GM10266 (cell line): ENCODE results near the gene GALM.
"Not testable (repeated sequence)": the region's sequence is repeated elsewhere in the genome, so short reads cannot be mapped to it uniquely, and the experiment has no call there.

Experiments
- DNase-seq: peaks from one replicate; pipeline ENCODE4 v3.0.0; 2012; ENCODE audit errors: extremely low spot score
- CTCF ChIP-seq: IDR thresholded peaks from 2 replicates; pipeline ENCODE4 v1.5.1; 2012; ENCODE audit warnings: mild to moderate bottlenecking, low read depth; ENCODE audit not compliant: control insufficient read depth, insufficient read depth; ENCODE audit errors: missing control alignments

The GALM gene

DNA sequence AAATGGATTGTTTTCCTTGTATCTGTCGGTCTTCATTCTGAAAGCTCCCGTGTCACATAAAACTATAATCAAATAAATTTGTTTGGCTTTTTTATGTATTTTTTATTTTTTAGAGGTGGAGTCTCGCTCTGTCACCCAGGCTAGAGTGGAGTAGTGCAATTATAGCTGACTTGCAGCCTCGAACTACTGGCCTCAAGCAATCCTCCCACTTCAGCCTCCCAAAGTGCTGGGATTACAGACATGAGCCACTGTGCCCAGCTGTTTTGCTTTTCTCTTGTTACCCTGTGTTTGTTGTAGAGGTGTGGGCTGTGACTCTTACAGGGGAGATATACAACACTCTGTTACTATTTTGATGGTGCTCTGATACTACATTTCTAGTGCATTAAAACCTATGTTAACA lies 2.2 kb downstream of the GALM start:
- no peak for DNase-seq
- TF ChIP-seq CTCF: no peak

GRCh38 chr2:38668779-38669479 lies 3.0 kb downstream of the GALM start:
- DNase-seq: no peak
- TF ChIP-seq CTCF: no peak

GRCh38 chr2:38671303-38671702 lies 5.4 kb downstream of the GALM start:
- TF ChIP-seq CTCF: no peak
- DNase-seq: no peak

GRCh38 chr2:38671946-38672345 lies 6.0 kb downstream of the GALM start:
- no peak for DNase-seq
- no peak for TF ChIP-seq CTCF

- DNase-seq: no peak
- TF ChIP-seq CTCF: no peak
Measured at GRCh38 chr2:38672445-38673391, 6.8 kb downstream of the GALM start.

DNA sequence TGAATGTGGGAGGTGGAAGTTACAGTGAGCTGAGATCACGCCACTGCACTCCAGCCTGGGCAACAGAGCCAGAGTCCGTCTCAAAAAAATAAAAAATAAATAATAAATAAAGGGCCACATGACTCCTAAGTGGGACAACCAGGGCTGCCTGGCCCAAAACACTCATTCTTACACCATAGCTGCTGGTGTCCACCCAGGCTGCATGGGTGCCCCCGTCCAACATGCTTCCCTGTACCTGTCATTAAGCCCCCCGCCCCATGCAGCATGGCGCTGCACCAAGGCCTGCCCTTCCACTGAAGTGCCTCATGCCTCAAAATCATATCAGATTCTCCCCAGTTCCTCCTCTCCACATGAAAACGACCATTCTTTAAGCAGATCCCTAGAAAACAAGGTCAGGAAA lies 10.8 kb downstream of the GALM start:
- TF ChIP-seq CTCF: no peak
- DNase-seq: no peak

DNA sequence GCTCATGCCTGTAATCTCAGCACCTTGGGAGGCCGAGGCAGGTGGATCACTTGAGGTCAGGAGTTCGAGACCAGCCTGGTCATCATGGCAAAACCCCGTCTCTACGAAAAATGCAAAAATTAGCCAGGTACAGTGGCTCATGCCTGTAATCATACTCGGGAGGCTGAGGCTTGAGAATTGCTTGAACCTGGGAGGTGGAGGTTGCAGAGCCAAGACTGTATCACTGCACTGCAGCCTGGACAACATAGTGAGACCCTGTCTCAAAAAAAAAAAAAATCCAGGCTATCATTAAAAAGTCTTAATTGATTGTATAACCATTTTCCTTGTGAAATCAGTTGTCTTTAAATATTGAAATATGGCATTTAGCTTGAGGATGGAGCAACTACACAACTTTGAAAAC lies 15.0 kb downstream of the GALM start:
- DNase-seq: not testable (repeated sequence)
